Liver (tissue), 9 donors: ENCODE measurements around the gene UNC13A. TPM values are rescaled to one million over a fixed set of nuclear protein-coding genes. Genes with fewer than 3 reads are reported as not detected.

Experiments
- DNase-seq: peaks from one replicate; pipeline ENCODE4 v3.0.0-alpha.2; 2017; ENCODE audit warnings: low spot score
- H3K27ac ChIP-seq, 2 donors: one replicate each; pipeline ENCODE4 v1.7.0; 2013; ENCODE audit warnings: inconsistent platforms in 2 of 2, low read length in 2 of 2, control low read depth in 1 of 2, low read depth in 1 of 2, mild to moderate bottlenecking in 1 of 2
- H3K27me3 ChIP-seq, 4 donors: one replicate each; pipeline versions ENCODE4 v1.6.1 to v1.7.0; 2013; ENCODE audit warnings: low read length in 3 of 4, inconsistent platforms in 1 of 4, mild to moderate bottlenecking in 1 of 4, moderate library complexity in 1 of 4; ENCODE audit not compliant: control insufficient read depth in 4 of 4, insufficient read depth in 4 of 4
- H3K36me3 ChIP-seq, 4 donors: one replicate each; pipeline versions ENCODE4 v1.6.1 to v1.7.0; 2013; ENCODE audit warnings: low read length in 3 of 4, mild to moderate bottlenecking in 3 of 4, low read depth in 1 of 4, moderate library complexity in 1 of 4; ENCODE audit not compliant: control insufficient read depth in 4 of 4, insufficient read depth in 3 of 4
- H3K4me1 ChIP-seq, 4 donors: one replicate each; pipeline versions ENCODE4 v1.6.1 to v1.7.0; 2013; ENCODE audit warnings: low read length in 3 of 4, mild to moderate bottlenecking in 3 of 4, moderate library complexity in 1 of 4; ENCODE audit not compliant: control insufficient read depth in 4 of 4, insufficient read depth in 4 of 4
- H3K4me3 ChIP-seq, 3 donors: one replicate each; pipeline versions ENCODE4 v1.6.1 to v1.7.0; 2013; ENCODE audit warnings: low read length in 3 of 3, control low read depth in 1 of 3, low read depth in 1 of 3, mild to moderate bottlenecking in 1 of 3
- H3K9ac ChIP-seq, 2 donors: one replicate each; pipeline ENCODE4 v1.7.0; 2013; ENCODE audit warnings: low read length in 2 of 2, mild to moderate bottlenecking in 2 of 2, moderate library complexity in 2 of 2, control low read depth in 1 of 2, low read depth in 1 of 2
- H3K9me3 ChIP-seq, 4 donors: one replicate each; pipeline versions ENCODE4 v1.6.1 to v1.7.0; 2013; ENCODE audit warnings: low read length in 3 of 4; ENCODE audit not compliant: control insufficient read depth in 4 of 4
- EGR1 ChIP-seq, 2 donors: IDR thresholded peaks; 2 replicates each; pipeline ENCODE4 v1.6.1; 2016 to 2018; ENCODE audit warnings: antibody characterized with exemption in 2 of 2, low read depth in 2 of 2
- FOXA1 ChIP-seq: IDR thresholded peaks from 2 replicates; pipeline ENCODE4 v1.6.1; 2016; ENCODE audit warnings: antibody characterized with exemption
- FOXA2 ChIP-seq: IDR thresholded peaks from 2 replicates; pipeline ENCODE4 v1.6.1; 2016; ENCODE audit warnings: antibody characterized with exemption
- GABPA ChIP-seq, 2 donors: IDR thresholded peaks in 1 of 2; conservative IDR thresholded peaks in 1 of 2; 2 replicates each; pipeline ENCODE4 v1.6.1; 2016; ENCODE audit warnings: antibody characterized with exemption in 2 of 2, mild to moderate bottlenecking in 1 of 2, moderate library complexity in 1 of 2
- HNF4A ChIP-seq, 2 donors: conservative IDR thresholded peaks; 2 replicates each; pipeline ENCODE4 v1.6.1; 2016; ENCODE audit warnings: antibody characterized with exemption in 2 of 2, mild to moderate bottlenecking in 2 of 2
- HNF4G ChIP-seq: IDR thresholded peaks from 2 replicates; pipeline ENCODE4 v1.6.1; 2016; ENCODE audit warnings: antibody characterized with exemption
- JUND ChIP-seq, 2 donors: IDR thresholded peaks; 2 replicates each; pipeline ENCODE4 v1.6.1; 2016; ENCODE audit warnings: antibody characterized with exemption in 2 of 2
- MAX ChIP-seq: IDR thresholded peaks from 2 replicates; pipeline ENCODE4 v1.6.1; 2016; ENCODE audit warnings: antibody characterized with exemption
- NR2F2 ChIP-seq: IDR thresholded peaks from 2 replicates; pipeline ENCODE4 v1.6.1; 2016; ENCODE audit warnings: antibody characterized with exemption
- RAD21 ChIP-seq, 2 donors: IDR thresholded peaks; 2 replicates each; pipeline ENCODE4 v1.6.1; 2016; ENCODE audit warnings: antibody characterized with exemption in 2 of 2, mild to moderate bottlenecking in 2 of 2
- RXRA ChIP-seq, 2 donors: IDR thresholded peaks; 2 replicates each; pipeline ENCODE4 v1.6.1; 2017 to 2018; ENCODE audit warnings: antibody characterized with exemption in 2 of 2, mild to moderate bottlenecking in 1 of 2
- SP1 ChIP-seq: IDR thresholded peaks from 2 replicates; pipeline ENCODE4 v1.6.1; 2018; ENCODE audit warnings: antibody characterized with exemption, mild to moderate bottlenecking
- TAF1 ChIP-seq: conservative IDR thresholded peaks from 2 replicates; pipeline ENCODE4 v1.6.1; 2016; ENCODE audit warnings: antibody characterized with exemption, mild to moderate bottlenecking
- YY1 ChIP-seq: IDR thresholded peaks from 2 replicates; pipeline ENCODE4 v1.6.1; 2016; ENCODE audit warnings: antibody characterized with exemption, mild to moderate bottlenecking
- ZBTB33 ChIP-seq: IDR thresholded peaks from 2 replicates; pipeline ENCODE4 v1.6.1; 2016; ENCODE audit warnings: antibody characterized with exemption
- WGBS: extraction: QIAGEN DNeasy Blood & Tissue Kit; methylation state at CpG from one replicate; pipeline ENCODE4 v1.1.7; 2013; 5-methylcytosine and 5-hydroxymethylcytosine counted together
- polyA plus RNA-seq, 2 donors: library from polyadenylated mRNA; stranded (reverse) in 1 of 2; unstranded in 1 of 2; fragments of 200-250 nt in 1 of 2; fragments of >200 nt in 1 of 2; fragmentation: Nextera tagmentation in 1 of 2; extraction: Ambion mirVana in 1 of 2; gene quantifications; one replicate each; pipeline versions ENCODE4 v1.2.1 to v1.2.3, GENCODE V29; 2013 to 2015
- total RNA-seq, 2 donors: library from RNA; depleted of rRNA; stranded (reverse); fragments of >200 nt; gene quantifications; one replicate each; pipeline ENCODE4 v1.2.3, GENCODE V29; 2014
- TF ChIP-seq, protein P1 (sequence below): fragments of 150-350 bp; IDR thresholded peaks from 2 replicates; pipeline ENCODE4 v1.5.1; 2017; ENCODE audit warnings: improper control_type of control experiment, low read depth, low read length; ENCODE audit not compliant: missing input control
- TF ChIP-seq, protein P2 (sequence below): IDR thresholded peaks from 2 replicates; pipeline ENCODE4 v1.6.1; 2016; ENCODE audit warnings: antibody characterized with exemption
- TF ChIP-seq, protein P3 (sequence below): IDR thresholded peaks from 2 replicates; pipeline ENCODE4 v1.6.1; 2016; ENCODE audit warnings: antibody characterized with exemption, mild to moderate bottlenecking
- donor health status: healthy.
- donor health status: healthy.
- donor health status: healthy.
- donor health status: healthy.
- donor health status: healthy.

The UNC13A gene
- total and polyA plus RNA-seq, 4 donors, result under 0.01 to 0.01 TPM; not detected in 2

DNA sequence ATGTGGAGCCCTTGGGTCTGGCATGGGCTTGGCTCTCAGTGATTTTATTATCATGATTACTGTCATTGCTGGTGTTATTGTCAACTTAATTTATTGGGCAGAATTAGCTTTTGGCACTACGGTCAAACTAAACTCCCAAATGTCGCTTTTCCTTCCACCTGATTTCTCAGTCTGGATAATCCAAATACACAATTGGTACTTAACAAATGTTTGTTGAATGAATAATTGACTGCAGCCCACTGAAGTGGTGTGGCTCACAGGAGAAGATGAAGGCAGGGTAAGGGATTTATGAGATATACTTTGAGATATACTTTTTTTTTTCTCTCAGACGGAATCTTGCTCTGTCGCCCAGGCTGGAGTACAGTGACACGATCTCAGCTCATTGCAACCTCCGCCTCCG lies 131.2 kb downstream of the UNC13A start:
- no peaks in the 10 kb centered on the region for H3K27me3 ChIP-seq
- peaks cover 4 to 16% (median 9%) of the 10 kb centered on the region in 4 donors for H3K4me1 ChIP-seq
- peak overlapping the region in 1 of 3 donors; percentile 97 for H3K4me3 ChIP-seq
- no peaks in the 10 kb centered on the region for H3K9me3 ChIP-seq
- no peak overlapping the region for H3K9ac ChIP-seq
- TF ChIP-seq FOXA2, result no peak
- TF ChIP-seq HNF4G, result no peak
- no peak for TF ChIP-seq GABPA (IDR thresholded peaks at IDR 0.05 in 1 of 2, conservative IDR thresholded peaks at IDR 0.05 in 1 of 2)
- TF ChIP-seq HNF4A (conservative IDR thresholded peaks at IDR 0.05), result no peak
- TF ChIP-seq ZBTB33, result no peak
- TF ChIP-seq NR2F2, result no peak
- WGBS, result 93% methylated on average over 7 of the region's 7 CpGs
- no peak for DNase-seq
- H3K27ac ChIP-seq, result no peak overlapping the region
- H3K36me3 ChIP-seq, result peaks cover 2 to 14% (median 6%) of the 10 kb centered on the region in 4 donors

DNA sequence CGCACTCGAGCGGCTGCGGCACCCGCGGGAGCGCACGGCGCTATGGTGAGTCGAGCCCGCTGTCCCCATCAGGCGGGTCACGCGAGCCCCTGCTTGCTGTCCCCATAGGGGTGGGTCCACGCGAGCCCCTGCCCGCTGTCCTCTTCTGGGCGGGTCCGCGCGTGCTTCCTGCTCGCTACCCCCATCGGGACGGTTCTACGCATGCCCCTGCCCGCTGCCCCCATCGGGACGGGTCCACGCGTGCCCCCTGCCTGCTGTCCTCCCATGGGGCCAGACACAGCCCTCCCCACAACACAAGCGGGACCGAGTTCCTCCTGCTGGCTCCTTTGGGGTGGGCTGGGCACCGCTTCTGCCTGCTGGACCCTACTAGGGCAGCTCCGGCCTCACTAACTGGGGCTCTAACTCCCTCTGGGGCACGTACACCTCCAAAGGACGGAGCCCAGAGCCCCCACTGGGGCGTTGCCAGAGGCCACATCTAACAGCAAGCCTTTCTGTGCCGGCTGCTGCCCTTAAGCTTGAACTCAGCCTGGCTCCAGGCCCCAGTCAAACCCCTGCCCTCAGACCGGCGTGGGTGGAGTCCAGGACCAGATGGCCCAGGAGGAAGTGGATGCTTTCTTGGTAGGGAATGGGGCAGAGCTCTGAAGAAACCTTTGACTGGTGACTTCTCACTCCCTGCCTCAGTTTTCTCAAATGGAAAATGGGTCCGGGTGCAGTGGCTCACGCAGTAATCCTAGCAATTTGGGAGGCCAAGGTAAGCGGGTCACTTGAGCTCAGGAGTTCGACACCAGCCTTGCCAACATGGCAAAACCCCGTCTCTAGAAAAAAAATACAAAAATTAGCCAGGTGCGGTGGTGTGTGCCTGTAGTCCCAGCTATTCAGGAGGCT lies 132.0 kb downstream of the UNC13A start:
- DNase-seq, result peak; percentile 47
- Histone ChIP-seq H3K9ac (peak overlapping the region; percentile 52), H3K4me1 (peaks cover 4 to 16% (median 9%) of the 10 kb centered on the region in 4 donors), H3K27ac (peak overlapping the region; percentile 63 to 71), H3K9me3 (no peaks in the 10 kb centered on the region), H3K4me3 (peak overlapping the region; percentile 65 to 97 (median 76)), H3K36me3 (peaks cover 0 to 14% (median 6%) of the 10 kb centered on the region in 4 donors), H3K27me3 (no peaks in the 10 kb centered on the region)
- TF ChIP-seq GABPA (IDR thresholded peaks at IDR 0.05 in 1 of 2, conservative IDR thresholded peaks at IDR 0.05 in 1 of 2), result no peak
- no peak for TF ChIP-seq HNF4A (conservative IDR thresholded peaks at IDR 0.05)
- TF ChIP-seq FOXA1, result no peak
- no peak for TF ChIP-seq FOXA2
- TF ChIP-seq, protein P1, sequence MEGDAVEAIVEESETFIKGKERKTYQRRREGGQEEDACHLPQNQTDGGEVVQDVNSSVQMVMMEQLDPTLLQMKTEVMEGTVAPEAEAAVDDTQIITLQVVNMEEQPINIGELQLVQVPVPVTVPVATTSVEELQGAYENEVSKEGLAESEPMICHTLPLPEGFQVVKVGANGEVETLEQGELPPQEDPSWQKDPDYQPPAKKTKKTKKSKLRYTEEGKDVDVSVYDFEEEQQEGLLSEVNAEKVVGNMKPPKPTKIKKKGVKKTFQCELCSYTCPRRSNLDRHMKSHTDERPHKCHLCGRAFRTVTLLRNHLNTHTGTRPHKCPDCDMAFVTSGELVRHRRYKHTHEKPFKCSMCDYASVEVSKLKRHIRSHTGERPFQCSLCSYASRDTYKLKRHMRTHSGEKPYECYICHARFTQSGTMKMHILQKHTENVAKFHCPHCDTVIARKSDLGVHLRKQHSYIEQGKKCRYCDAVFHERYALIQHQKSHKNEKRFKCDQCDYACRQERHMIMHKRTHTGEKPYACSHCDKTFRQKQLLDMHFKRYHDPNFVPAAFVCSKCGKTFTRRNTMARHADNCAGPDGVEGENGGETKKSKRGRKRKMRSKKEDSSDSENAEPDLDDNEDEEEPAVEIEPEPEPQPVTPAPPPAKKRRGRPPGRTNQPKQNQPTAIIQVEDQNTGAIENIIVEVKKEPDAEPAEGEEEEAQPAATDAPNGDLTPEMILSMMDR, result no peak
- TF ChIP-seq YY1, result peak; percentile 17
- no peak for TF ChIP-seq RAD21 (IDR thresholded peaks at IDR 0.05)
- no peak for TF ChIP-seq EGR1 (IDR thresholded peaks at IDR 0.05; ENCODE audit: low read depth in 2 of 2)
- peak; percentile 34 for TF ChIP-seq NR2F2
- TF ChIP-seq TAF1, result no peak
- peak in 1 of 2 donors; percentile 26 for TF ChIP-seq RXRA (IDR thresholded peaks at IDR 0.05)
- TF ChIP-seq HNF4G, result no peak
- no peak for TF ChIP-seq JUND (IDR thresholded peaks at IDR 0.05)
- no peak for TF ChIP-seq ZBTB33
- no peak for TF ChIP-seq SP1
- TF ChIP-seq, protein P2, sequence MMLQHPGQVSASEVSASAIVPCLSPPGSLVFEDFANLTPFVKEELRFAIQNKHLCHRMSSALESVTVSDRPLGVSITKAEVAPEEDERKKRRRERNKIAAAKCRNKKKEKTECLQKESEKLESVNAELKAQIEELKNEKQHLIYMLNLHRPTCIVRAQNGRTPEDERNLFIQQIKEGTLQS, result no peak
- TF ChIP-seq MAX, result no peak
- TF ChIP-seq, protein P3, sequence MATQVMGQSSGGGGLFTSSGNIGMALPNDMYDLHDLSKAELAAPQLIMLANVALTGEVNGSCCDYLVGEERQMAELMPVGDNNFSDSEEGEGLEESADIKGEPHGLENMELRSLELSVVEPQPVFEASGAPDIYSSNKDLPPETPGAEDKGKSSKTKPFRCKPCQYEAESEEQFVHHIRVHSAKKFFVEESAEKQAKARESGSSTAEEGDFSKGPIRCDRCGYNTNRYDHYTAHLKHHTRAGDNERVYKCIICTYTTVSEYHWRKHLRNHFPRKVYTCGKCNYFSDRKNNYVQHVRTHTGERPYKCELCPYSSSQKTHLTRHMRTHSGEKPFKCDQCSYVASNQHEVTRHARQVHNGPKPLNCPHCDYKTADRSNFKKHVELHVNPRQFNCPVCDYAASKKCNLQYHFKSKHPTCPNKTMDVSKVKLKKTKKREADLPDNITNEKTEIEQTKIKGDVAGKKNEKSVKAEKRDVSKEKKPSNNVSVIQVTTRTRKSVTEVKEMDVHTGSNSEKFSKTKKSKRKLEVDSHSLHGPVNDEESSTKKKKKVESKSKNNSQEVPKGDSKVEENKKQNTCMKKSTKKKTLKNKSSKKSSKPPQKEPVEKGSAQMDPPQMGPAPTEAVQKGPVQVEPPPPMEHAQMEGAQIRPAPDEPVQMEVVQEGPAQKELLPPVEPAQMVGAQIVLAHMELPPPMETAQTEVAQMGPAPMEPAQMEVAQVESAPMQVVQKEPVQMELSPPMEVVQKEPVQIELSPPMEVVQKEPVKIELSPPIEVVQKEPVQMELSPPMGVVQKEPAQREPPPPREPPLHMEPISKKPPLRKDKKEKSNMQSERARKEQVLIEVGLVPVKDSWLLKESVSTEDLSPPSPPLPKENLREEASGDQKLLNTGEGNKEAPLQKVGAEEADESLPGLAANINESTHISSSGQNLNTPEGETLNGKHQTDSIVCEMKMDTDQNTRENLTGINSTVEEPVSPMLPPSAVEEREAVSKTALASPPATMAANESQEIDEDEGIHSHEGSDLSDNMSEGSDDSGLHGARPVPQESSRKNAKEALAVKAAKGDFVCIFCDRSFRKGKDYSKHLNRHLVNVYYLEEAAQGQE, result no peak
- WGBS, result 9% methylated on average over 46 of the region's 46 CpGs
